ENCODE data around the gene DLX6.
"Not testable (repeated sequence)": the region's sequence is repeated elsewhere in the genome, so short reads cannot be mapped to it uniquely, and the experiment has no call there.

Gene DLX6

GRCh38 chr7:97024209-97025129 lies 19.1 kb downstream of the DLX6 start, which contains the start of gene DLX5:
TSS of gene DLX5 (minus strand) at chr7:97024831. CDS start at chr7:97024623, 208 bp downstream.
- H3K4me3 ChIP-seq (ENCODE audit: control insufficient read depth, low read depth, low read length): peak within 1 kb of the TSS; percentile 26
- peak; percentile 41 for DNase-seq (ENCODE audit: low read depth)
- TF ChIP-seq CTCF (conservative IDR thresholded peaks at IDR 0.05; ENCODE audit: control insufficient read depth, insufficient read depth, low read depth, low read length): no peak

GRCh38 chr7:97025130-97025499 lies 19.8 kb downstream of the DLX6 start:
- no peak for TF ChIP-seq CTCF (conservative IDR thresholded peaks at IDR 0.05; ENCODE audit: control insufficient read depth, insufficient read depth, low read depth, low read length)
- no peak overlapping the region for H3K4me3 ChIP-seq (ENCODE audit: control insufficient read depth, low read depth, low read length)
- DNase-seq (ENCODE audit: low read depth): no peak

- no peak for TF ChIP-seq CTCF (conservative IDR thresholded peaks at IDR 0.05; ENCODE audit: control insufficient read depth, insufficient read depth, low read depth, low read length)
- no peak overlapping the region for H3K4me3 ChIP-seq (ENCODE audit: control insufficient read depth, low read depth, low read length)
These were observed 20.8 kb downstream of the DLX6 start for GRCh38 chr7:97025983-97026714.

GRCh38 chr7:97026715-97027426 lies 21.5 kb downstream of the DLX6 start:
- no peak for DNase-seq (ENCODE audit: low read depth)
- no peak for TF ChIP-seq CTCF (conservative IDR thresholded peaks at IDR 0.05; ENCODE audit: control insufficient read depth, insufficient read depth, low read depth, low read length)
- H3K4me3 ChIP-seq (ENCODE audit: control insufficient read depth, low read depth, low read length): no peak overlapping the region

More at GRCh38 chr7:97025983-97026714, 20.8 kb downstream of the DLX6 start:
- no peak for DNase-seq (ENCODE audit: low read depth)

- TF ChIP-seq CTCF (conservative IDR thresholded peaks at IDR 0.05; ENCODE audit: control insufficient read depth, insufficient read depth, low read depth, low read length): peak; percentile 95
- H3K4me3 ChIP-seq (ENCODE audit: control insufficient read depth, low read depth, low read length): peak overlapping the region; percentile 29
- peak; percentile 82 for DNase-seq (ENCODE audit: low read depth)
These were observed 22.3 kb downstream of the DLX6 start for GRCh38 chr7:97027427-97028234.

GRCh38 chr7:97034213-97034852 lies 29.0 kb downstream of the DLX6 start:
- DNase-seq (ENCODE audit: low read depth); H3K4me3 ChIP-seq (ENCODE audit: control insufficient read depth, low read depth, low read length): not testable (repeated sequence)
